H1 (cell line): ENCODE results near the gene UBR2. TPM values are rescaled to one million over a fixed set of nuclear protein-coding genes. Genes with fewer than 3 reads are reported as not detected.

Source experiments
- CTCF ChIA-PET: fragments of 300-600 bp; sonication (Branson Sonifier 250); formaldehyde crosslinking; loops from one replicate; lab custom pipeline; 2021; ENCODE audit not compliant: partially characterized antibody; lab: Charles Lee
- POLR2A ChIA-PET: fragments of 300-600 bp; sonication (Branson Sonifier 250); formaldehyde crosslinking; loops from one replicate; lab custom pipeline; 2021; ENCODE audit warnings: inconsistent platforms; ENCODE audit not compliant: partially characterized antibody; lab: Charles Lee
- DNase-seq, 2 experiments: peaks; one replicate each; pipeline versions ENCODE4 v3.0.0 to v3.0.0-alpha.2; 2010 to 2022; ENCODE audit warnings: low spot score in 2 of 2, low read depth in 1 of 2, mixed read lengths in 1 of 2
- FAIRE-seq: peaks from 2 replicates; lab custom pipeline; 2011; peaks lifted over from hg19 to GRCh38; lab: Jason Lieb, UNC
- H2AFZ ChIP-seq: 2 replicates; pipeline ENCODE4 v1.8.1; 2012; ENCODE audit warnings: low read length, inconsistent platforms
- H2AK5ac ChIP-seq: 2 replicates; pipeline ENCODE4 v1.6.1; 2013; ENCODE audit warnings: low read depth, low read length
- H2BK120ac ChIP-seq: replicated peaks from 2 replicates; pipeline ENCODE3; 2013; ENCODE audit warnings: low read depth, low read length, inconsistent platforms
- H2BK12ac ChIP-seq: 2 replicates; pipeline ENCODE4 v1.6.1; 2013; ENCODE audit warnings: low read depth, low read length
- H2BK15ac ChIP-seq: 2 replicates; pipeline ENCODE4 v1.6.1; 2013; ENCODE audit warnings: low read length
- H2BK20ac ChIP-seq: 2 replicates; pipeline ENCODE4 v1.6.1; 2013; ENCODE audit warnings: low read length
- H2BK5ac ChIP-seq: 2 replicates; pipeline ENCODE4 v1.6.1; 2013; ENCODE audit warnings: low read depth, low read length
- H3K14ac ChIP-seq: 2 replicates; pipeline ENCODE4 v1.6.1; 2013; ENCODE audit warnings: inconsistent platforms; ENCODE audit not compliant: insufficient read length
- H3K18ac ChIP-seq: 2 replicates; pipeline ENCODE4 v1.6.1; 2013; ENCODE audit warnings: low read length; ENCODE audit errors: extremely low read depth
- H3K23ac ChIP-seq: 2 replicates; pipeline ENCODE4 v1.6.1; 2013; ENCODE audit warnings: inconsistent platforms; ENCODE audit not compliant: insufficient read length
- H3K23me2 ChIP-seq: 2 replicates; pipeline ENCODE4 v1.6.1; 2013; ENCODE audit warnings: low read depth, low read length
- H3K27ac ChIP-seq: 2 replicates; pipeline ENCODE4 v1.6.1; 2011; ENCODE audit warnings: low read depth, low read length, inconsistent platforms
- H3K27me3 ChIP-seq, 4 experiments: replicated peaks in 1 of 4; 1 replicate in 1 of 4; 2 replicates in 3 of 4; pipeline versions ENCODE4 v1.6.1 to v1.8.1; 2011 to 2013; ENCODE audit warnings: low read length in 3 of 4, mild to moderate bottlenecking in 3 of 4, inconsistent platforms in 2 of 4, mixed read lengths in 2 of 4, moderate library complexity in 1 of 4; ENCODE audit not compliant: control insufficient read depth in 3 of 4, insufficient read depth in 3 of 4; ENCODE audit errors: extremely low read depth in 1 of 4
- H3K36me3 ChIP-seq, 4 experiments: 2 replicates each; pipeline versions ENCODE4 v1.6.1 to v1.8.1; 2011 to 2013; ENCODE audit warnings: mild to moderate bottlenecking in 4 of 4, low read length in 3 of 4, moderate library complexity in 2 of 4, control low read depth in 1 of 4, inconsistent platforms in 1 of 4; ENCODE audit not compliant: insufficient read depth in 4 of 4, control insufficient read depth in 2 of 4
- H3K4ac ChIP-seq: replicated peaks from 2 replicates; pipeline ENCODE3; 2013; ENCODE audit warnings: low read length, low read depth, mixed read lengths, inconsistent platforms; ENCODE audit not compliant: insufficient read length
- H3K4me1 ChIP-seq, 4 experiments: replicated peaks in 1 of 4; 1 replicate in 1 of 4; 2 replicates in 3 of 4; pipeline versions ENCODE4 v1.6.1 to v1.8.1; 2011 to 2013; ENCODE audit warnings: low read length in 3 of 4, inconsistent platforms in 2 of 4, mixed read lengths in 1 of 4; ENCODE audit not compliant: insufficient read depth in 4 of 4, control insufficient read depth in 3 of 4
- H3K4me2 ChIP-seq, 2 experiments: 2 replicates each; pipeline versions ENCODE4 v1.6.1 to v1.8.1; 2011 to 2013; ENCODE audit warnings: low read depth in 2 of 2, low read length in 2 of 2, control low read depth in 1 of 2, inconsistent platforms in 1 of 2, mild to moderate bottlenecking in 1 of 2; ENCODE audit not compliant: insufficient read depth in 1 of 2
- H3K4me3 ChIP-seq, 4 experiments: fragments of 200-600, 300-600 bp in 1 of 4; sonication (generic), shearing (Covaris generic), sonication (Bioruptor Twin) in 1 of 4; 2 replicates each; pipeline versions ENCODE4 v1.5.1 to v1.8.1; 2011 to 2016; ENCODE audit warnings: low read length in 4 of 4, low read depth in 3 of 4, control low read depth in 2 of 4, inconsistent platforms in 2 of 4, mild to moderate bottlenecking in 2 of 4, mixed read lengths in 1 of 4, moderate library complexity in 1 of 4; ENCODE audit not compliant: insufficient read depth in 2 of 4; ENCODE audit errors: extremely low read depth in 1 of 4
- H3K56ac ChIP-seq: replicated peaks from 2 replicates; pipeline ENCODE3; 2013; ENCODE audit warnings: low read depth, mild to moderate bottlenecking, mixed read lengths, low read length, inconsistent platforms; ENCODE audit not compliant: insufficient read length
- H3K79me1 ChIP-seq: 2 replicates; pipeline ENCODE4 v1.6.1; 2013; ENCODE audit warnings: low read depth, low read length, control low read depth
- H3K79me2 ChIP-seq, 2 experiments: 2 replicates each; pipeline versions ENCODE4 v1.6.1 to v1.8.1; 2012 to 2013; ENCODE audit warnings: low read length in 2 of 2, mild to moderate bottlenecking in 2 of 2, inconsistent platforms in 1 of 2; ENCODE audit not compliant: insufficient read depth in 2 of 2, control insufficient read depth in 1 of 2
- H3K9ac ChIP-seq, 4 experiments: replicated peaks in 1 of 4; 1 replicate in 1 of 4; 2 replicates in 3 of 4; pipeline versions ENCODE4 v1.6.1 to v1.8.1; 2011 to 2013; ENCODE audit warnings: low read depth in 3 of 4, low read length in 3 of 4, control low read depth in 2 of 4, mild to moderate bottlenecking in 2 of 4, moderate library complexity in 2 of 4, inconsistent platforms in 1 of 4; ENCODE audit errors: extremely low read depth in 1 of 4
- H3K9me3 ChIP-seq, 2 experiments: 2 replicates each; pipeline versions ENCODE4 v1.6.1 to v1.8.1; 2012 to 2013; ENCODE audit warnings: mild to moderate bottlenecking in 2 of 2, moderate library complexity in 2 of 2, control low read depth in 1 of 2, inconsistent platforms in 1 of 2, low read depth in 1 of 2, low read length in 1 of 2, mixed read lengths in 1 of 2; ENCODE audit not compliant: insufficient read depth in 2 of 2
- H4K20me1 ChIP-seq, 2 experiments: replicated peaks in 1 of 2; 2 replicates each; pipeline versions ENCODE3 to v1.8.1; 2011 to 2013; ENCODE audit warnings: inconsistent platforms in 2 of 2, low read length in 2 of 2, mild to moderate bottlenecking in 1 of 2; ENCODE audit not compliant: insufficient read depth in 2 of 2, control insufficient read depth in 1 of 2
- H4K5ac ChIP-seq: 2 replicates; pipeline ENCODE4 v1.6.1; 2013; ENCODE audit warnings: low read length, low read depth, mixed read lengths, inconsistent platforms; ENCODE audit not compliant: insufficient read length
- H4K8ac ChIP-seq: 2 replicates; pipeline ENCODE4 v1.8.0; 2013; ENCODE audit warnings: mild to moderate bottlenecking, moderate library complexity, low read length, inconsistent platforms; ENCODE audit not compliant: insufficient read depth; ENCODE audit errors: extremely low read depth
- H4K91ac ChIP-seq: replicated peaks from 2 replicates; pipeline ENCODE3; 2013; ENCODE audit warnings: low read length, mixed read lengths, inconsistent platforms; ENCODE audit not compliant: insufficient read length
- EGR1 ChIP-seq: IDR thresholded peaks from 2 replicates; pipeline ENCODE4 v1.6.1; 2011; ENCODE audit warnings: low read depth, low read length, borderline replicate concordance
- JUN ChIP-seq: IDR thresholded peaks from 2 replicates; pipeline ENCODE4 v1.6.1; 2011; ENCODE audit warnings: low read depth, mild to moderate bottlenecking, improper control_type of control experiment, low read length
- TBP ChIP-seq: IDR thresholded peaks from 2 replicates; pipeline ENCODE4 v1.6.1; 2011; ENCODE audit warnings: low read depth, low read length, improper control_type of control experiment
- WGBS, 2 experiments: shearing (Covaris generic) in 1 of 2; methylation state at CpG; one replicate each; pipeline versions ENCODE4 v1.1.6 to v1.1.7; 2013 to 2015; ENCODE audit warnings: low lambda C conversion rate in 2 of 2, mixed read lengths in 2 of 2, inconsistent platforms in 1 of 2, low coverage in 1 of 2, missing lambda C conversion rate in 1 of 2; ENCODE audit not compliant: insufficient replicate concordance in 2 of 2, insufficient coverage in 1 of 2, insufficient read length in 1 of 2; ENCODE audit errors: extremely low coverage in 1 of 2, missing lambda C conversion rate in 1 of 2; 5-methylcytosine and 5-hydroxymethylcytosine counted together
- polyA plus RNA-seq, 7 experiments: library from polyadenylated mRNA; depleted of rRNA in 3 of 7; stranded (reverse) in 5 of 7; unstranded in 2 of 7; fragments of >200 nt in 5 of 7; fragments of 200-250 nt in 2 of 7; gene quantifications; 1 replicate in 5 of 7; 2 replicates in 1 of 7; 4 replicates in 1 of 7; pipeline versions ENCODE4 v1.2.1 to v1.2.3, GENCODE V29; 2011 to 2013; ENCODE audit warnings: missing spikeins in 2 of 7, mixed read lengths in 2 of 7
- total RNA-seq: library from RNA; stranded (reverse); fragmentation: NEBNext Ultra II Directional; extraction: Animal tissue kit (Norgen Biotek cat#: 25700); gene quantifications from 2 replicates; pipeline ENCODE4 v1.2.1, GENCODE V29; 2021

The UBR2 gene
- total and polyA plus RNA-seq, 2 of the 8 experiments (the other 6 are each of a cell fraction or from before 2014, with no cell fraction given) = 6.5 to 19.5 TPM

DNA sequence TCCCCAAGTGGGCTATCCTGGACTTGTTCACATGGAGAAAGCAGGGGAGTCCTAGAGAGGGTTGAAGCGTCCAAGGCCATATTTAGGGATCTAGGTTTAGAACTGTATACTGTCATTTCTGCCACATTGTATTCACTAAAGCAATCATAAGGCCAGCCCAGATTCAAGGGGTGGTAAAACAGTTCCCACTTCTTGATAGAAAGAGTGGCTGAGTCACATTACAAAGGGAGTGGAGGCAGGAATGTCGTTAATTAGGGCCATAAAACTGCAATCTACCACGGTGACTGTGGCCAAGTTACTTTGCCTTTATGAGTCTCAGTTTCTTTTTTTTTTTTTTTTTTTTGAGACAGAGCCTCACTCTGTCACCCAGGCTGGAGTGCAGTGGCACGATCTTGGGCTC, 7.4 kb upstream of the UBR2 start:
- no peak overlapping the region for H2BK120ac ChIP-seq
- no peak overlapping the region for H4K8ac ChIP-seq
- H3K56ac ChIP-seq = no peak overlapping the region
- no peak overlapping the region for H3K14ac ChIP-seq
- H3K27me3 ChIP-seq = peaks cover 0 to 2% (median 0%) of the 10 kb centered on the region in 4 experiments; a peak in 1 of 7 replicates
- H3K79me1 ChIP-seq = no peaks in the 10 kb centered on the region
- no peak overlapping the region for H4K91ac ChIP-seq
- H3K9ac ChIP-seq = no peak overlapping the region
- no peak for TF ChIP-seq EGR1
- no peak for TF ChIP-seq JUN
- peak; percentile 7; the same call in 1 of the 2 replicates for TF ChIP-seq TBP
- no peak overlapping the region for H2AK5ac ChIP-seq
- no peak overlapping the region for H3K4me2 ChIP-seq
- H3K36me3 ChIP-seq = no peaks in the 10 kb centered on the region
- no peak overlapping the region for H3K18ac ChIP-seq
- H2BK15ac ChIP-seq = no peak overlapping the region
- no peak overlapping the region for H3K4ac ChIP-seq
- DNase-seq = no peak
- H3K23me2 ChIP-seq = no peaks in the 10 kb centered on the region
- no peak overlapping the region for H3K4me3 ChIP-seq
- no peak overlapping the region for H2BK5ac ChIP-seq
- H4K20me1 ChIP-seq = no peaks in the 10 kb centered on the region
- no peak for FAIRE-seq
- H3K9me3 ChIP-seq = peaks cover 3 to 4% of the 10 kb centered on the region in 2 experiments; a peak in 2 of 4 replicates
- H3K4me1 ChIP-seq = no peaks in the 10 kb centered on the region
- ChIA-PET CTCF (interaction anchor here (0.6 to 2.8 kb wide), 4 partner anchors 8 to 394 kb away, joined by 4 to 21 read pairs (median 9); partner anchors contain the start of gene UBR2), POLR2A (interaction anchor here (0.8 to 1.5 kb wide), 2 partner anchors 8 to 14 kb away, joined by 3 to 6 read pairs; partner anchors contain the start of gene UBR2)
- H2BK20ac ChIP-seq = no peak overlapping the region
- 79% methylated on average over 4 of the region's 4 CpGs; no CpG with 5 or more reads in 1 of the 2 experiments for WGBS, 2 experiments
- no peaks in the 10 kb centered on the region for H3K79me2 ChIP-seq
- H3K23ac ChIP-seq = no peak overlapping the region
- no peak overlapping the region for H2BK12ac ChIP-seq
- H3K27ac ChIP-seq = no peak overlapping the region
- 0 out of 2 replicates have a peak overlapping the region, but pooled peaks have one; percentile 6 for H2AFZ ChIP-seq
- H4K5ac ChIP-seq = no peak overlapping the region
